GM23338 (cell line): ENCODE data around the gene CCDC110. TPM values are rescaled to one million over a fixed set of nuclear protein-coding genes. Genes with fewer than 3 reads are reported as not detected.
A peak's percentile ranks its signal among the peaks of the same experiment; 100 is the strongest.

Source experiments
- ATAC-seq: fragments of 200-7000 bp; cut with Tn5 transposase; 3 replicates; pipeline ENCODE4 v1.9.1; 2020
- DNase-seq: peaks from one replicate; pipeline ENCODE4 v3.0.0-alpha.2; 2015; ENCODE audit warnings: low spot score
- H2AFZ ChIP-seq: fragments of 200-600 bp; sonication (generic); 2 replicates; pipeline ENCODE4 v1.8.0; 2016; ENCODE audit warnings: antibody characterized with exemption, mild to moderate bottlenecking, moderate library complexity
- H3F3A ChIP-seq: fragments of 200-600 bp; sonication (generic); replicated peaks from 2 replicates; pipeline ENCODE4 v1.8.0; 2017; ENCODE audit warnings: antibody characterized with exemption, mixed run types, low read depth
- H3K27ac ChIP-seq: fragments of 200-600 bp; sonication (generic); 2 replicates; pipeline ENCODE4 v1.6.1; 2016; ENCODE audit warnings: low read depth
- H3K27me3 ChIP-seq: fragments of 200-600 bp; sonication (generic); 2 replicates; pipeline ENCODE4 v1.8.0; 2016; ENCODE audit warnings: mild to moderate bottlenecking, mixed run types, moderate library complexity; ENCODE audit not compliant: insufficient read depth
- H3K36me3 ChIP-seq: fragments of 200-600 bp; sonication (generic); 2 replicates; pipeline ENCODE4 v1.8.0; 2016; ENCODE audit warnings: mild to moderate bottlenecking; ENCODE audit not compliant: insufficient read depth
- H3K4me1 ChIP-seq: fragments of 200-600 bp; sonication (generic); 2 replicates; pipeline ENCODE4 v1.8.0; 2016; ENCODE audit warnings: mild to moderate bottlenecking, moderate library complexity; ENCODE audit not compliant: insufficient read depth
- H3K4me2 ChIP-seq: fragments of 200-600 bp; sonication (generic); 2 replicates; pipeline ENCODE4 v1.7.1; 2017; ENCODE audit warnings: mixed run types
- H3K4me3 ChIP-seq: fragments of 200-600 bp; sonication (generic); 2 replicates; pipeline ENCODE4 v1.6.1; 2016; ENCODE audit warnings: mixed run types
- H3K79me2 ChIP-seq: fragments of 200-600 bp; sonication (generic); replicated peaks from 2 replicates; pipeline ENCODE4 v1.8.0; 2017; ENCODE audit warnings: mild to moderate bottlenecking; ENCODE audit not compliant: insufficient read depth
- H3K9me2 ChIP-seq: fragments of 200-600 bp; sonication (generic); 2 replicates; pipeline ENCODE4 v1.8.0; 2017; ENCODE audit not compliant: insufficient read depth
- H4K20me1 ChIP-seq: fragments of 200-600 bp; sonication (generic); replicated peaks from 2 replicates; pipeline ENCODE4 v1.8.0; 2017; ENCODE audit warnings: mild to moderate bottlenecking; ENCODE audit not compliant: insufficient read depth
- H3K27ac Mint-ChIP-seq: 2 replicates; pipeline ENCODE4 v1.8.0; 2020; ENCODE audit warnings: inconsistent platforms, mild to moderate bottlenecking, moderate library complexity, mixed read lengths
- H3K27me3 Mint-ChIP-seq: 3 replicates; pipeline ENCODE4 v1.8.0; 2022; ENCODE audit warnings: low read depth, mild to moderate bottlenecking, moderate library complexity, mixed read lengths, inconsistent platforms; ENCODE audit not compliant: insufficient read depth, poor library complexity
- H3K36me3 Mint-ChIP-seq: 3 replicates; pipeline ENCODE4 v1.8.0; 2021; ENCODE audit warnings: low read depth, mild to moderate bottlenecking, inconsistent platforms, moderate library complexity, mixed read lengths
- H3K4me1 Mint-ChIP-seq: 3 replicates; pipeline ENCODE4 v1.8.0; 2020; ENCODE audit warnings: mild to moderate bottlenecking, inconsistent platforms, mixed read lengths
- H3K4me3 Mint-ChIP-seq: 3 replicates; pipeline ENCODE4 v1.8.0; 2021; ENCODE audit warnings: moderate library complexity, mild to moderate bottlenecking, inconsistent platforms, mixed read lengths
- H3K9me3 Mint-ChIP-seq: 3 replicates; pipeline ENCODE4 v1.8.0; 2020; ENCODE audit warnings: moderate library complexity, mild to moderate bottlenecking, inconsistent platforms, mixed read lengths
- CTCF ChIP-seq, 2 experiments: fragments of 200-600 bp in 1 of 2; sonication (generic) in 1 of 2; conservative IDR thresholded peaks; 2 replicates each; pipeline versions ENCODE4 v1.5.1 to v1.6.1; 2016 to 2017; ENCODE audit warnings: antibody characterized with exemption in 2 of 2, low read depth in 2 of 2, mild to moderate bottlenecking in 2 of 2, moderate library complexity in 1 of 2
- ETS1 ChIP-seq: IDR thresholded peaks from 2 replicates; pipeline ENCODE4 v1.6.1; 2016; ENCODE audit warnings: antibody characterized with exemption
- EZH2 ChIP-seq: fragments of 200-600 bp; sonication (generic); IDR thresholded peaks from one replicate; pipeline ENCODE4 v1.8.0; 2017; ENCODE audit warnings: antibody characterized with exemption, mild to moderate bottlenecking, low read depth; ENCODE audit not compliant: unreplicated experiment
- EZH2phosphoT487 ChIP-seq: fragments of 200-600 bp; sonication (generic); IDR thresholded peaks from one replicate; pipeline ENCODE4 v1.8.1; 2018; ENCODE audit warnings: antibody characterized with exemption; ENCODE audit not compliant: unreplicated experiment
- NANOG ChIP-seq: IDR thresholded peaks from 2 replicates; pipeline ENCODE4 v1.6.1; 2016; ENCODE audit warnings: antibody characterized with exemption, borderline replicate concordance
- POLR2AphosphoS5 ChIP-seq: IDR thresholded peaks from 2 replicates; pipeline ENCODE4 v1.6.1; 2016; ENCODE audit warnings: antibody characterized with exemption, low read depth
- ZNF331 ChIP-seq: fragments of 250-450 bp; sonication (Bioruptor Pico); IDR thresholded peaks from 2 replicates; pipeline ENCODE4 v1.5.0; 2020; ENCODE audit warnings: low read depth, mild to moderate bottlenecking, moderate library complexity
- ZNF462 ChIP-seq: fragments of 250-450 bp; sonication (Bioruptor Pico); IDR thresholded peaks from 2 replicates; pipeline ENCODE4 v1.5.0; 2020; ENCODE audit warnings: mild to moderate bottlenecking, moderate library complexity
- polyA plus RNA-seq: library from polyadenylated mRNA; unstranded; fragments of >200 nt; fragmentation: Nextera tagmentation; extraction: Ambion mirVana; gene quantifications from 2 replicates; pipeline ENCODE4 v1.2.1, GENCODE V29; 2016
- total RNA-seq: library from RNA; depleted of rRNA; stranded (reverse); fragments of >200 nt; shearing (Covaris generic); gene quantifications from 2 replicates; pipeline ENCODE4 v1.2.3, GENCODE V29; 2014

The CCDC110 gene
- total and polyA plus RNA-seq, 2 experiments from 2014 or later, result 5.4 to 6.7 TPM

GRCh38 chr4:185464183-185464582, 7.3 kb downstream of the CCDC110 start:
- Mint-ChIP-seq H3K27ac (no peak overlapping the region), H3K9me3 (no peaks in the 10 kb centered on the region), H3K4me1 (peaks cover 20% of the 10 kb centered on the region), H3K36me3 (no peaks in the 10 kb centered on the region), H3K27me3 (peaks cover 8% of the 10 kb centered on the region), H3K4me3 (no peak overlapping the region)
- Histone ChIP-seq H3K4me2 (no peak overlapping the region), H3K4me1 (peaks cover 5% of the 10 kb centered on the region; the same call in 1 of the 2 replicates), H3K79me2 (no peaks in the 10 kb centered on the region), H3K27ac (no peak overlapping the region), H4K20me1 (no peaks in the 10 kb centered on the region), H3K9me2 (no peaks in the 10 kb centered on the region), H3K4me3 (no peak overlapping the region), H3K27me3 (no peaks in the 10 kb centered on the region), H3K36me3 (no peaks in the 10 kb centered on the region), H2AFZ (peak overlapping the region; percentile 6; the same call in 1 of the 2 replicates), H3F3A (no peaks in the 10 kb centered on the region)
- peak; percentile 63 for DNase-seq
- TF ChIP-seq CTCF (conservative IDR thresholded peaks at IDR 0.05; ENCODE audit: low read depth in 2 of 2), result peak in 1 of 2 experiments; percentile 59; a peak in 2 of 4 replicates
- no peak for TF ChIP-seq ZNF331 (CRISPR knock-in tag)
- TF ChIP-seq ETS1, result no peak
- peak; percentile 94 for ATAC-seq

- Mint-ChIP-seq H3K27ac (no peak overlapping the region), H3K36me3 (no peaks in the 10 kb centered on the region), H3K4me1 (peaks cover 18% of the 10 kb centered on the region), H3K27me3 (peaks cover 8% of the 10 kb centered on the region), H3K4me3 (no peak overlapping the region), H3K9me3 (no peaks in the 10 kb centered on the region)
- Histone ChIP-seq H3K79me2 (no peaks in the 10 kb centered on the region), H3K27ac (no peak overlapping the region), H3K9me2 (no peaks in the 10 kb centered on the region), H4K20me1 (no peaks in the 10 kb centered on the region), H3K4me3 (no peak overlapping the region), H3K36me3 (no peaks in the 10 kb centered on the region), H3K4me1 (peaks cover 5% of the 10 kb centered on the region; the same call in 1 of the 2 replicates), H3K4me2 (no peak overlapping the region), H3F3A (no peaks in the 10 kb centered on the region), H3K27me3 (no peaks in the 10 kb centered on the region), H2AFZ (peak overlapping the region; percentile 6; the same call in 1 of the 2 replicates)
- DNase-seq (no peak), ATAC-seq (peak; percentile 57)
- TF ChIP-seq POLR2AphosphoS5 (no peak), ZNF462 (no peak), CTCF (conservative IDR thresholded peaks at IDR 0.05; ENCODE audit: low read depth in 2 of 2) (no peak), NANOG (no peak), EZH2phosphoT487 (no peak), ZNF331 (CRISPR knock-in tag) (no peak), EZH2 (no peak)
These were observed 8.0 kb downstream of the CCDC110 start for GRCh38 chr4:185463541-185463940.
